ENCODE results near the gene ATXN3.

DNA sequence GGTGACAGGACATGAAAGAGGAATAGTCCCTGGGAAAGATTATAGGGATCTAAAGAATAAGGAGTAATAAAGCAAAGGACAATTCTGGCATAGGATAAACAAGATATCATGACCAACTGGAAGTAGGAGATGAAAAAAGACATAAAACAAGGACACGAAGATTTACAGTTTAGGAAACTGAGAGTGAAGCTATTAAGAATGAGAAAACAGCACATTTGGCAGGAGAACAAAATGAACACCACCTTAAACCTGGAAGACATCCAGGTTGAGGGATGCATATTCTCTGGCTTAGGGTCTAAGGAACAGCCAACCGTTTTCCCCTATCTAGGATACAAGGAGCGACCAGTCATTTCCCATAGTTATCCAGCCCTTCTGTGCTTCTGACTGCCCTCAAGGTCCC lies 68.4 kb downstream of the ATXN3 start:
- TF ChIP-seq, protein P1, sequence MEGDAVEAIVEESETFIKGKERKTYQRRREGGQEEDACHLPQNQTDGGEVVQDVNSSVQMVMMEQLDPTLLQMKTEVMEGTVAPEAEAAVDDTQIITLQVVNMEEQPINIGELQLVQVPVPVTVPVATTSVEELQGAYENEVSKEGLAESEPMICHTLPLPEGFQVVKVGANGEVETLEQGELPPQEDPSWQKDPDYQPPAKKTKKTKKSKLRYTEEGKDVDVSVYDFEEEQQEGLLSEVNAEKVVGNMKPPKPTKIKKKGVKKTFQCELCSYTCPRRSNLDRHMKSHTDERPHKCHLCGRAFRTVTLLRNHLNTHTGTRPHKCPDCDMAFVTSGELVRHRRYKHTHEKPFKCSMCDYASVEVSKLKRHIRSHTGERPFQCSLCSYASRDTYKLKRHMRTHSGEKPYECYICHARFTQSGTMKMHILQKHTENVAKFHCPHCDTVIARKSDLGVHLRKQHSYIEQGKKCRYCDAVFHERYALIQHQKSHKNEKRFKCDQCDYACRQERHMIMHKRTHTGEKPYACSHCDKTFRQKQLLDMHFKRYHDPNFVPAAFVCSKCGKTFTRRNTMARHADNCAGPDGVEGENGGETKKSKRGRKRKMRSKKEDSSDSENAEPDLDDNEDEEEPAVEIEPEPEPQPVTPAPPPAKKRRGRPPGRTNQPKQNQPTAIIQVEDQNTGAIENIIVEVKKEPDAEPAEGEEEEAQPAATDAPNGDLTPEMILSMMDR (IDR thresholded peaks at IDR 0.05): no peak
- TF ChIP-seq ZFX (IDR thresholded peaks at IDR 0.05; ENCODE audit: borderline replicate concordance): no peak
